Glomerular endothelial cell (primary cell): Measurements from ENCODE around the gene PLD1. TPM values are rescaled to one million over a fixed set of nuclear protein-coding genes. Genes with fewer than 3 reads are reported as not detected.

Experiments used
- total RNA-seq: library from RNA; depleted of rRNA; stranded (reverse); fragments of >200 nt; gene quantifications from 2 replicates; pipeline ENCODE4 v1.2.3, GENCODE V29; 2015

Gene PLD1
- total RNA-seq, 1 donor from 2014 or later = 47.6 TPM

Other genes with a start within 250 kb of the PLD1 start
- gene TMEM212, start 32.9 kb upstream of the PLD1 start, total RNA-seq = not detected in 2 replicates
- 134 and 263 TPM in 2 replicates for gene FNDC3B, start 229.1 kb upstream of the PLD1 start, total RNA-seq